SK-N-MC (cell line): ENCODE results near the gene VWA7.

Source experiments
- EZH2 ChIP-seq: fragments of 200-600 bp; sonication (generic); IDR thresholded peaks from one replicate; pipeline ENCODE4 v1.6.1; 2017; ENCODE audit warnings: antibody characterized with exemption
- POLR2AphosphoS5 ChIP-seq: IDR thresholded peaks from 2 replicates; pipeline ENCODE4 v1.6.1; 2012; ENCODE audit warnings: mild to moderate bottlenecking, low read depth, low read length, borderline replicate concordance

DNA sequence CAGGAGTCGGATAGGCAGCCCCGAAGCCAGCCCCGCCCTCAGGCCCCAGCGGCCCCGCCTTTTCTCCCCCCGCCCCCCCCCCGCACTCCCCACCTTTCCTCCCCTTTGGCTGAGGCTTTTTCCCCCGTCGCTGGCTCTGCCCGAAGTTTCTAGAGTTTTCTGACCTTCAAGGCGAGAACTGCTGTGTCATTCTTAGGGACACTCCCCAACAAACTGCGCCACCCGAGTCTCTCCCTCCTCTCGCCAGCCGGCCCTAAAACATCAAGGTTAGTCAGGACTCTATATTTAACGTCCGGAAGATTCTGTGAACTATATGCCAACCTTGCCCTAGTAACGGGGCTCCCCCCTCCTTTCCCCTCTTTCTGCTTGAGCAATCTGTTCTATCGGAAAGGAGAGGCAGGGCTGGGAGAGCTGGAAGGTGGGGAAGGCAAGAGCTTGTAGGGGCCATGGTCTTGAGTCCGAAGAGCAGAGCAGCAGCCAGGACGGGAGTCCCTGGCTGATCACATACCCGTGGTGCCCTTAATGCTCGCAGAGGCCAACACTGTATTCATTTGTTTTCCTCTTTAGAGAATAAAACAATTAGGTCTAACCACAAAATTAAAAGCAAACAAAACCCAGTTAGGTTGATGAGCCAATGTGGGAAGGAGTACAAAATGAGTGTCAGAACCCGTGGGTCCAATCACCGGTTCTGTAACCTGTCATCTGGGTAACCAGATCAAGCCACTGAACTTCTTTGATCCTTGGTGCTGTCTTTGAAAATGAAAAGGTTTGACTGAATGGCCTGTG is 45.1 kb upstream of the VWA7 start:
- TF ChIP-seq POLR2AphosphoS5, result no peak; the same call in 1 of the 2 replicates
- no peak for TF ChIP-seq EZH2
